ENCODE data around the gene CNOT2.

DNA sequence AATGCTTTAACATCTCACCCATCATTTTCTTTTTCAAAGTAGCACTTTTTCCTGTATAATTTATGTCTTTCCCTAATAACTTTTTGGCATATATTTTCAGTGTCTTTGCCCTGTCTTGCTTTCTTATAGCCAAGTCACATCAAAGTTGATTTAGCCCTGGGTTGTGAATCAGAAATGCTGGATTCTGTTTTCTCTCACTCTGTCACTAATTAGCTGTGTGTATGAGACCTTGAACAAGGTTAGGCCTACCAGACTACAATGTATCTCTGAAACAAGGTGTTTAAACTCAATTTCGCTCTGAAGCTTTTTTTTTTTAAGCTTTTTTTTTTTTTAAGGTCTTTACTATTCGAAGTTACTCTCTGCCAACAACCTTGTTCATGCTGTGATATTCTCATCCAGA is 25.7 kb downstream of the CNOT2 start:
- no peak for TF ChIP-seq POLR2A (IDR thresholded peaks at IDR 0.05)
- TF ChIP-seq, protein P1, sequence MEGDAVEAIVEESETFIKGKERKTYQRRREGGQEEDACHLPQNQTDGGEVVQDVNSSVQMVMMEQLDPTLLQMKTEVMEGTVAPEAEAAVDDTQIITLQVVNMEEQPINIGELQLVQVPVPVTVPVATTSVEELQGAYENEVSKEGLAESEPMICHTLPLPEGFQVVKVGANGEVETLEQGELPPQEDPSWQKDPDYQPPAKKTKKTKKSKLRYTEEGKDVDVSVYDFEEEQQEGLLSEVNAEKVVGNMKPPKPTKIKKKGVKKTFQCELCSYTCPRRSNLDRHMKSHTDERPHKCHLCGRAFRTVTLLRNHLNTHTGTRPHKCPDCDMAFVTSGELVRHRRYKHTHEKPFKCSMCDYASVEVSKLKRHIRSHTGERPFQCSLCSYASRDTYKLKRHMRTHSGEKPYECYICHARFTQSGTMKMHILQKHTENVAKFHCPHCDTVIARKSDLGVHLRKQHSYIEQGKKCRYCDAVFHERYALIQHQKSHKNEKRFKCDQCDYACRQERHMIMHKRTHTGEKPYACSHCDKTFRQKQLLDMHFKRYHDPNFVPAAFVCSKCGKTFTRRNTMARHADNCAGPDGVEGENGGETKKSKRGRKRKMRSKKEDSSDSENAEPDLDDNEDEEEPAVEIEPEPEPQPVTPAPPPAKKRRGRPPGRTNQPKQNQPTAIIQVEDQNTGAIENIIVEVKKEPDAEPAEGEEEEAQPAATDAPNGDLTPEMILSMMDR (IDR thresholded peaks at IDR 0.05) = no peak
